ENCODE results near the gene OR10A3.

OR10A3 gene

DNA sequence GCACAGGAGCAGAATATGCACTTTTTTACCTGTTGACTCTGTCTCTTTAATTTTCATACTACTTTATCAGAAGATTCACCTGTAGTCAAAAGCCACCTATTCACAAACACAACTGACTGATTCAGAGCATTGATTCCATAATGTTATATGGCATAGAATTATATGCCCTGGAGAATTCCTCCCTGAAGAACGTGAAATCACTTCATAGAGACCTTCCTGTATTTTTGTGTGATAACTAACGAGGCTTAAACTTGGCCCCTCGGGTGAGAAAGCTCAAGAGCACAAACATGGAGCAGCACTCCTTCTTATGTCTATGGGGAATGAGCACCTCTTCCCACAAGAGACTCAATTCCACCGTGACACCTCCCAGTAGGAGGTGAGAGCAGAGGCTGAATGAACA is 10.3 kb downstream of the OR10A3 start, which contains the start of gene OR10A6:
Gene OR10A6 (minus strand): TSS at position 101 of the 400 bp plus-strand sequence. CDS start 2,606 bp downstream, outside the sequence.
- DNase-seq, result no peak

DNA sequence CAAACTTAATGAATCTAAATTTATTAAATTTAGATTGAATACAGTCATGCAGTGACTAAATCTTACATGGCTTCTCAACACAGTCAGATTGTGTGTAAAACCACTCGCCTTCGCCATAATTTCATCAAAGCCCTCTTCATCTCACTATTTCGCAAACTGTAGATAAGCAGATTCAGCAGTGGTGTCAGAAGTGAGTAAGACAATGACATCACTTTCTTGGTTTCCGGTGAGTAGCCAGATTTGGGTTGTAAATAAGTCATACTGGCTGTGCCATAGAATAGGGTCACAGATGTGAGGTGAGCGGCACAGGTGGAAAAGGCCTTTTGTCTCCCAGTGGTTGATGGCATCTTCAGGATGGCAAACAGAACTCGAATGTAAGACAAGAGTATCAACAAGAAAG is 13.9 kb downstream of the OR10A3 start:
- DNase-seq, result no peak

DNA sequence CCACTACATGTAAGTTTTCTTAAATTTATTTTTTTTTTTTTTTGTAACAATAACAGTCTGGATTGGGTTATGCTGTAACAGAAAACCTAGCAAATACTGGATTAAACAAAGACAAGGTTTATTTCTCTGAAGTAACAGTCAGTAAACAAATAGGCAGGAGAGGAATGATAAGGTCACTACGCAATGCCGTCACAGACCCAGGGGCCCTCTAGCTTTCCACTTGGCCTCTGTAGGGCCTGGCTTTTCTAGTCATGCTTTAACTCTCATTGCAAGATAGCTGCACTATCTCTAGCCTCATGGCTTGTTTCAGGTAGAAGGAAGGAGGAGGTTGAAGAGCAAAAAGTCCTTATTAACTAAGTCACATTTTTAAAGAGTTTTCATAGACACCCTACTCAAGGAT is 17.0 kb downstream of the OR10A3 start:
- no peak for DNase-seq

DNA sequence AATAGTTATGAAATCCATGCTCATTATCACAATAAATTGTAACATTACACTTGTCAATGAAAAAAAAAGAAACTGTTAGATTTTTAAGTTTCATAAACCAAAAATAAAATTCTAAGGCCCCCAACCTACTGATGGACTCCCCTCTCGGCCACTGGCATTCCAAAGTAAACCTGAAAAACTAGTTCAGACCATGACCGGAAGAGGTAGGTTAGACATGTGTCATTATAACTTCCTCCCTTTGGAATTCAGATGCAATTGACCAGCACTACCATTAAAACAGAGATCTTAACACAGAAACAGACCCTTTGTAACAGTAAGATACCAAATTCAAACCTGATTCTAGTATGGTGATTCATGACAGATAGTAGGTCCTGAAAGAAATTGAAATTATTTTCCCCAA is 23.4 kb downstream of the OR10A3 start:
- DNase-seq, result no peak

DNA sequence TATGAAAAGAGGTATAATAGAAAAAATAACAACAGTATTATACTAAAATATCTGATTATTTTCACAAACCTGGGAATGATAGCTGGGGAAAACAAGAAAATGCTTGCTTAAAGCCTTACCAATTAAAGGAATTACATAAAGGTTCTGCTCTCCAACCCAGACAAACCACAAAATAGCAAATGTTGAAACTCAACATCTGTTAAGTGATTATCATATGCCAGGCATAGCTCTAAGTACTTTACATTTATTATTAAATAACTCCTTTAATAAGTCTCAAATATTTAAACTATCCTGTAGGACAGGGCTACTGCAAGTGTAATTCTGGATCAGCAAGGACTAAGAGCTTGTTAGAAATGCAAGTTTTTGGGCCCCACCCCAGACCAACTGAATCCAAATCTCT is 30.5 kb downstream of the OR10A3 start:
- no peak for DNase-seq

DNA sequence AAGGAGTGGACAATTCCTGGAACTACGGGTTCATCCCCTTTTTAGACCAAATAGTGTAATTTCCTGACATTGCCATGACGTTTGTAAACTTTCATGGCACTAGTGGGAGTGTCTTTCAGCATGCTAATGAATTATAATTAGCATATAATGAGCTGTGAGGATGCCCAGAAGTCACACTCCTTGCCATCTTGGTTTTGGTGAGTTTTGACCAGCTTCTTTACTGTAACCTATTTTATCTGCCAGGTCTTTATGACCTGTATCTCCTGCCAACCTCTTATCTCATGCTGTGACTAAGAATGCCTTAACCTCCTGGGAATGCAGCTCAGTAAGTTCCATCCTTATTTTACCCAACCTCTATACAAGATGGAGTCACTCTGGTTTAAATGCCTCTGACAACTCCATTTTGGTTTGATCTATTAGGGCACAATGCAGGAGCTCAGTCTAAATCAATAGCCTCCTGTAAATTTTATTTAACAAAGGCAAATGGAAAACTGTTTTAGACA is 31.2 kb downstream of the OR10A3 start:
- DNase-seq, result no peak

DNA sequence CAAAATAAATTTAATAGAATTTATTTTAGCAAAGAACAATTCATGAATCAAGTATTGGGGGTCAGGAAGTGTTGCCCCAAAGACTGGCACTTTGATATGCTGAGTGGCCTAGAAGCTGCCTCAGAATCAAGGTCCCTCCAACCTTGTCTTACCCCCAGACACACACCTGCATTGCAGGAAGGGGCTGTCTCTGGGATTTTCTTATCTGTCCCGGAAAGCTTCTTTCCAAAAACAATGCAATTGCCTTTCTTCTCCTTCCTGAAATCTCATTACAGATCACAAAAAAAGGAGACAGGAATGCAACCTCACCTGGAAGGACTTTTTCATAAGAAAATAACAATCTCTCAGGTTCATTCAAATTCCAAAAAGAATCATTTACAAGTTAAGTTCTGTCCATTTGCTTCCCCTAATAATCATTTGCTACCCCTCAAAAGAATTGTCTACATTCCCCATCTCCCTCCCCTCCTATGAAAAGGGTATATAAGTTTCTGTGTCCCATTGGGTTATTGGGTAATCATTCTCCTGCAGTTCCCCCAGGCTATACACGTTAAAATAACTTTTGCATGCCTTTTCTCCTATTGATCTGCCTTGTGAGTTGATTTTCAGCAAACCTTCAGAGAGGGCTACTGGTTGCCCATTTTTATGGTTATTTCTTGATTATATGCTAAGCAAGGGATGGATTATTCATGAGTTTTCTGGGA is 31.8 kb downstream of the OR10A3 start:
- no peak for DNase-seq

DNA sequence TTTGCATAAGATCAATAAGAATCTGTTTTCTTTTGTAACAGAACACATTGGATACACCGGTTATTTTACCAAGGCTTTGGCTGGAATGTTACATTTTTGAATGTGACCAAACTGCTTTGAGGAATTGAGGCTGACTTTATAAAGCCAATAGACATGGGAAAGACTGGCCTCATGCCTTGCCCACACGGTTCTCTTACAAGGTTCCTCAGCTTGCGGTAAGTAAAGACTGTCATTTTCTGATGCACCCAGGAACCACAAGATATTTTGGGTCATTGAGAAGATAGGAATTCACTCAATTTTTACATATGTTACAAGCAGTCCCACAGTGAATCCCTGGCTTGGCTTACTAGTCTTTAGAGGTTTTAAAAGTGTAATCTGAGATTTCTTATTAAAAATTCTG is 34.4 kb downstream of the OR10A3 start:
- DNase-seq, result no peak

DNA sequence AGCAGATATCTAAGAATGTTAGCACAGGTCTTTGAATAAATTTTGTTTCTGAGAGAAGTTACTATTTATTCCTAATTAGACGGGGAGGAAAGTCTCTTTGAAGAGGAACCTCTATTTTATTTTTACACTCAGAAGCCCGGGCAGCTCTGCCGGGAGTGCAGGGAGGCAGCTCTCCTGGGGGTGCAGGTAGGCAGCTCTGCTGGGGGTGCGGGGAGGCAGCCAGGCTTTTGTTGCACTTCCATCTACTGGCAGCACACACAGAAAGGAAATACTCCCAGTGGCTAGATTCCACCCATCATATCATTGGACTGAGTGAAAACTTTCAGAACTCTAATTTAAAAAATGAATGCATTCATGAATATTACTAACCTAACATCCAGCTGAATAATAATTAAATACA is 35.0 kb downstream of the OR10A3 start:
- DNase-seq, result no peak

DNA sequence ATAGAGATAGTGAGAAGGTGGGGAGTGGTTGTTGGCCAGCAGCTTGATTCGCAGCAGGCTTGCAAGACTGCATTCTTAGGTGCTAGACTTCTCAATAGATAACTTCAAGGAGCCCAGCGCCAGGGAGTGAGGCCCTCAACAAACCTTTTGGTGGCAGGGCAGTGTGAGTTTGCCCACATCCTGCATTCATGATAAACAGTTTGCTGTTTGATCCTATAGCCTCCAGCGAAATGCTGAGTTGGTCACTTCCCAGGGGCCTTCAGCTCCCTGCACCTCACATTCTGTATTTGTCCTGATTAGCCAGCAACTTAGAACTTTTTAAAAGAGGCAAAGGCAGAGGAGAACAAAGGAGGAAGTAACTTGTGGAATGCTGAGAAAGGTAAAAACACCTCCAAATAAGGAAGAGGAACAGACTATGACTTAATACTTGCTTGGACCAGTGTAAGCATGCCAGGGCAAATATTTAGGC is 35.5 kb downstream of the OR10A3 start:
- peak; percentile 26 for DNase-seq

DNA sequence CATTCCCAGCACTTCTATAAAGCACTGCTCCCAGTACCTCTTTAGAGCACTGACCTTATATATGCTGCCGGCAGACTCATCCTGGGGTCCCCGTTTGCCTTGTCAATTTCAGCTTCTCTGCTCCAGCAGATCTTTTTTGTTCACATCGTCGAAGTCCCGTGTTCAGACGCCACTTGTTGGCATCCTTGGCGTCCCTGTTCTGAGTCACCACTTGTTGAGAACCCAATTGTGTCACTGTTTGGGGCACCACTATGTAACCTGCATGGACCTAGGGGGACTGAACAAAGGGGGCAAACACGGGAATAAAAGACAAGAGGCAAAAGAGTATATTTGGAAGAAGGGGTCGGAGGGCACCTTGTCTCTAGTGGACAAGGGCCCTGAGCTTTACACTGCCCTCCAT is 36.0 kb downstream of the OR10A3 start:
- no peak for DNase-seq

DNA sequence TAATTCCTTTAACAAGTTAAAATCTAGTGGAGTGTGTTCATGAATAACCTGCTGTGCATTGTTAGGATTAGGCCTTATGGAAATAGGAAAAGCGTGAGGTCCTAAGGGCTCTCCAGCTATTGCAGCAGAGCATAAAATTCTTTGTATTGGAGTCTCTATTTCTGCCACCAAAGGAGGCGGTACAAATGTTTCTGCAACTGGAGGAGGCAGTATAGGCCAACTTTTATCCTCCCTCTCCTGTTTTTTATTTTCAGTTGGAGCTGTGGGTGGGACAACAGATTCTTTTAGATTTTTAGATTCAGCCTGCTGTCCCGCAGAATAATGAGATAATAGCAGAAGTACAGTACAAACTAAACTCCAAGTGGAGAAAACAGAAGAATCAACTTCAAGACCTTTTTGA is 36.6 kb downstream of the OR10A3 start:
- peak; percentile 19 for DNase-seq

DNA sequence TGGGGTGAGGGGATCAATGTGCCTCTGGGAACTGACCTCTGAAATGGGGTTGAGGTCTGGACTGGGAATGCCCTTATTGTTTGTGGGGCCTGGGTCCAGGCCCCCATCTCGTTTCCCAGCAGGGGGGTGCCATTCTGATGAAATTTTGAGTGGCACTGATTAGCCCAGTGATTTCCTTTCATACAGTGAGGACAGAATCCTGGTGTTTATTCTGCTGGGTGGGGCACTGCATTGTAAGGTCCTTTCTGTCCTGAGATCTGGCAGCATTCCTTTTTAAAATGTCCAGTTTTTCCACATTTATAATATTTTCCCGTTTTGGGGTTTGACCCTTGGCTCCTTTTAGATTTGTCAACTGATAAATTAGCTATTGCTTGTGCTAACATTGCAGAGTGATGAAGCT is 37.6 kb downstream of the OR10A3 start:
- DNase-seq, result no peak

DNA sequence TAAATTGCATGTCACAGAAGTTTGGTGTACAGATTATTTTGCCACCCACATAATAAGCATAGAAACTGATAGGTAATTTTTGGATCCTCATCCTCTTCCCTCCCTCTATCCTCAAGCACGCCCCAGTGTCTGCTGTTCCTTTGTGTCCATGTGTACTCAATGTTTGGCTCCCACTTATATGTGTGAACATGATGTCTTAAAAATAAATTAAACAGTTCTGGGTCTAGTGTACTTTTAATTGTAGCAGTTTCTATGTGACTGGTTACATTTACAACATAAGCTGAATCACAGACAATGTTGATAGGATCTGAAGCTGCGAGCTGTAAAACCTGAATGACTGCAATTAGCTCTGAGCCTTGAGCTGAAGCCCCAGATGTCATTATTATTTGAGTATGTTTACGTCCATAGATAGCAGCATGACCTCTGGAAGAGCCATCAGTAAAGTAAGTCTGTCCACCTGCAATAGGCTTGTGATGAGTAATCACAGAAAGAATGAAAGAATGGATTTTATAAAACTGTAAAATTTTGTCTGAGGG is 40.1 kb downstream of the OR10A3 start:
- DNase-seq, result no peak

DNA sequence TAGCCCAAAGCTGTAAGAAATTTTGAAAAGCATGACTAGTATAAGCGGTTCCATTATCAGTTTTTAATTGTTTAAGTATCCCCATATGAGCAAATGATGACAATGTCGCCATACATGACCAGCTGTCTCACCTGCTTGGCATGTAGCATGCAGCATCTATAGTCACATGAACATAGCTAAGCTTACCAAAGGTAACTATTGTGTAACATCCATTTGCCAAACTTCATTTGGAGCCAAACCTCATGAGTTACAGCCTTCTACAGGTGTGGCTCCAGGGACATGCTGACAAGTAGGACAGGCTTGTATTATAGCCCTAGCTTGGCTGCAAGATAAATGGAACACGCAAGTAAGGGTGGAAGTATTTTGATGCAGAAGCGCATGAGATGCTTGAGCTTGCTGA is 40.8 kb downstream of the OR10A3 start:
- no peak for DNase-seq

DNA sequence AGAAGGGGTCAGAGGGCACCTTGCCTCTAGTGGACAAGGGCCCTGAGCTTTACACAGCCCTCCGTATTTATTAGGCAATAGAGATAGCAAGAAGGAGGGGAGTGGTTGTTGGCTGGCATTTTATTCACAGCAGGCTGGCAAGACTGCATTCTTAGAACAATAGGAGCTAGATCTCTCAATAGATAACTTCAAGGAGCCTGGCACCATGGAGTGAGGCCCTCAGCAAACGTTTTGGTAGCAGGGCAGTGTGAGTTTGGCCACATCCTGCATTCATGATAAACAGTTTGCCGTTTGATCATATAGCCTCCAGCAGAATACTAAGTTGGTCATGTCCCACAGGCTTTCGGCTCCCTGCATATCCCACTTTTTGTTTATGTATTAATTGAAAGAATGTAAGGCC is 42.1 kb downstream of the OR10A3 start:
- DNase-seq, result no peak

DNA sequence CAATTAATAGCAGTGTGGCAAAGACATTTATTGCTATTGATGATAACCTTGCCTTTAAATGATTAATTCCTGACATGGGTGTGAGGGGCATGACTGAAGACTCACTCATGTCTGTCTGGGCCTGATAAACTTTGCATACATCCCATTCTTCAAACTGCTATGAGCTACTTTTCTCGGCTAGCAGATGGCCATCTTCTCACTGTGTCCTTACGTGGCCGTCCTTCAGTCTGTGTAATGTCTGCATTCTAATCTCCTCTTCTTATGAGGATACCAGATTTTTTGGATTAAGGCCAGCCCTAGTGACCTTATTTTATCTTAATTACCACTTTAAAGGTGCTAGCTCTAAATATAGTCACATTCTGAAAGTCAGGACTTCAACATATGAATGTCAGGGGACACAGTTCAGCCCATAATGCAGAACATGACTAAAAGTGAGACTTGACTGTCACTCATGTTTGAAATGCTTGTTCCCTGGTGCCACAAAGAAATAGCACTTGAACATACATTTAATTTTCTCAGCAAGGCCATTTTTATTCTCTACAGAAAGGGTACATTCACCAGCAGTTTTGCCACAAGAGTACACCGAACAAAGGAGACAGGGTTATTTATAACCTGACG is 42.7 kb downstream of the OR10A3 start:
- no peak for DNase-seq

DNA sequence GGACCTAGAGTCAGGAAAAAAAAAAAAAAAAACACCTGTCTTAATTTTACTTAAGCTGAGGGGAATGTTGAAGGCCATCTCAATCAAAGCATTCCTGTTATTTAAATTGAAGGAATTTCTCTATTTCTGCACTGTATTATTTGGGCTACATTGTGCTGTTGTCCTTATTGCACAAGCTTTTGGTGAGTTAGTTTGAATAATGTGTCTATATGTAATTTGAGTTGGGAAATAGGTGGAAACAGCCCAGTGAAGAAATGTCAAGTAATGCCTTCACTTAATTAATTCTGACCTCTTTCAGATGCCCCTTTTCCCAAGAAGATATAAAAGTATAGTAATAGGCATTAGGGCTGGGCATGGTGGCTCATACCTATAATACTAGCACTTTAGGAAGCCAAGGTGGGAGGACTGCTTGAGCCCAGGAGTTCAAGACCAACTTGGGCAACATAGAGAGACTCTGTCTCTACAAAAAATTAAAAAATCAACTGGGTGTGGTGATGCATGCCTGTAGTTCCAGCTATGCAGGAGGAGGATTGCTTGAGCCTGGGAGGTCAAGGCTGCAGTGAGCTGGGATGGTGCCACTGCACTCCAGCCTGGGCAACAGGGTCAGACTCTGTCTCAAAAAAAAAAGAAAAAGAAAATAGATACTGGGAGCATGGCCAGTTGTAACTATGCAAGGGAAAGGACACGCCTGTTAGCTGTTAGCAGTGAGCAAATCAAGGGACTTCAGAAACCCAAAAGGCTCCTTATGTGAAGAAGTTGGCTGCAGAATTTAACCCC is 45.3 kb downstream of the OR10A3 start:
- DNase-seq, result no peak

DNA sequence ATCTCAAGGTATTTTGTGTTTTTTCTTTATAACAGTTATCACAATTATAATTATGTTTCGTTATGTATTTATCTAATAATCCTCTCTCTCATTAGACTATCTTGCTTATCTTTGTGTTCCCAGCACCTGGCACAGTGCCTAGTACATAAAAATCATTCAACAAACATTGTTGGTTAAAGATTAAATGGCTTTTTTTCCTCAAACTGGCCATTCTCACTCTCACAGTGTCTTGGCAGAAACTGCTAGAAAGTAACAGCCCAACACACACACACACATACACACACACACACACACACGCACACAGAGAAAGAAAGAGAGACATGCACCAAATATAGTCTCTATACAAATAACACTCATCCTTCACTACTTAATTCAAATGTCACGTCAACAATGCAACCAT is 47.3 kb downstream of the OR10A3 start:
- DNase-seq, result no peak

DNA sequence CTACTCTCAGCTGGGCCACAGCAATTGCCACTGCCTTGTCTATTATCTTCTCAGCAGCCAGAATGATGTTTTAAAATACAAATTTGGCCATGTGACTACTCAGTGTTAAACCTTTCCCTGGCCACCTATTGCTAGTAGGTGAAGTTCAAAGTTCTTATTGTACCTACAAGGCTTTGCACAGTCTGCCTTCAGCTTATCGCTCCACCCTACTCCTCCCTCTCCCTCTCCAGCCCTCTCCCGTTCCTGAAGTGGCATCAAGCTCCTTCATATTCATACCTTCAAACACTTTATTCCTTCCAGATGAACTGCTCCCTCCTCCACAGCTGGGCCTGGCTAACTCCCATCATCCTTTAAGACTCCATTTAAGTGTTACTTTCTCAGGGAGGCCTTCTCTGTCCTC is 47.7 kb downstream of the OR10A3 start:
- no peak for DNase-seq

DNA sequence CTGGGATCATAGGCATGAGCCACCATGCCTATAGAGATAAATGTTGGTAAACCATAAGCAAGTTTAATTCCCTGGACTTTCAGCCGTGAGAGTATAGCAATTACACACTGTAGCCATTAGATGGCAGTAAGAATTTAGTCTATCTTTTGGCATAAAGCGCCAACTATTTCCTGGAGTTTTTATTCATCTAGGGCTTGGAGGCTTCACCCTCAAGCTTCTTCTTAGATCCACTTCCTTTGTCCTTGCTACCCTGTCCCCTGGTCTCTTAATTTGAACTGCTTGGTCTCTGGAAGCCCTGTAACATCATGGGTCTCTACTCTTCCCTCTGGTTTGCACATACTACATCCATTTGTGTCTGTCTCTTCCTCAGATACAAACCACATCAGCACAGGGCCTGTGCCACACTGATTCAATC is 48.7 kb downstream of the OR10A3 start:
- peak; percentile 84 for DNase-seq

DNA sequence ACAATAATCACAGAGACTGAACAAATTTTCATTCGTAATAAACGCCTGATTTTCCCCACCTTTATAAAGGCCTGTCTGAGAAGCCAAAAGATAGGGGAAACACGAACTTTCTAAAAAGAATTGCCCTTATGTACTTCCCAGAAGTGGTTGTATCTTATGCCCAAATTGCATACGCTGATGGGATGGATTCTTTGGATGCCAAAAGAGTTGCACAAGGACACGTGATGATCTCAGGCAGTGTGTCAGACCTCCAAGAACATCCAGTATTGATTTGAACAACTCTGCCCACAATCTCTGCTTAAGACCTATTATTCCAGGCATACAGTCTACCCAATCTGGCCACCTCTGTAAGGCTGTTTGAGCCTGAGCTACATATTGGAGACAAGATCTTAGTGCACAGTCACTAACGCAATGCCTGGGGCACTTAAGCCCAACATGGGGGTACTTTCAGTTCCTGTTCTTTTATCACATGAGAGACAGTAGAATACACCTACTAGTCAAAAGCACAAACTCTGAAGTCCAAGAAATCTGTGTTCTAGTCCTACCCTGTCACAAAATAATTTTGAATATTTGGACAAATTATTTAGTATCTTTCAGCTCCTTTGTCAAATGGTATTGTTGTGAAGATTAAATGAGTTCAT is 49.3 kb downstream of the OR10A3 start:
- DNase-seq, result peak; percentile 45
